ENCODE measurements around the gene USP32. TPM values are rescaled to one million over a fixed set of nuclear protein-coding genes. Genes with fewer than 3 reads are reported as not detected.
A peak's percentile ranks its signal among the peaks of the same experiment; 100 is the strongest.

USP32 gene
- polyA plus RNA-seq, 1 donor: 23.8 TPM

- no peak for DNase-seq
Observed at GRCh38 chr17:60153606-60154390, 238.1 kb downstream of the USP32 start.

- no peak for DNase-seq
Observed at GRCh38 chr17:60151355-60151754, 240.6 kb downstream of the USP32 start.

GRCh38 chr17:60149691-60150582 is 242.0 kb downstream of the USP32 start, which contains the start of gene CA4:
CA4 (plus strand) TSS chr17:60149973; CDS start chr17:60150035, 62 bp downstream.
- no peak for DNase-seq

- no peak for DNase-seq
Observed at GRCh38 chr17:60148373-60148772, 243.6 kb downstream of the USP32 start.

- no peak for DNase-seq
Observed at GRCh38 chr17:60147553-60148223, 244.2 kb downstream of the USP32 start.

- no peak for DNase-seq
Observed at GRCh38 chr17:60146206-60146605, 245.7 kb downstream of the USP32 start.

GRCh38 chr17:60145006-60145935 is 246.7 kb downstream of the USP32 start:
- DNase-seq: no peak

- DNase-seq: peak; percentile 73
Observed at GRCh38 chr17:60142872-60143499, 248.9 kb downstream of the USP32 start.

GRCh38 chr17:60141111-60142018 is 250.6 kb downstream of the USP32 start:
- no peak for DNase-seq

- peak; percentile 77 for DNase-seq
Observed at GRCh38 chr17:60139438-60140285, 252.3 kb downstream of the USP32 start.

- no peak for DNase-seq
Observed at GRCh38 chr17:60138769-60139437, 253.0 kb downstream of the USP32 start.

GRCh38 chr17:60137731-60138130 is 254.2 kb downstream of the USP32 start:
- no peak for DNase-seq

- DNase-seq: no peak
Observed at GRCh38 chr17:60135951-60136666, 255.8 kb downstream of the USP32 start.

GRCh38 chr17:60135151-60135950 is 256.6 kb downstream of the USP32 start:
- DNase-seq: peak; percentile 83

- no peak for DNase-seq
Observed at GRCh38 chr17:60134396-60135150, 257.4 kb downstream of the USP32 start.

GRCh38 chr17:60130466-60130865 is 261.5 kb downstream of the USP32 start:
- no peak for DNase-seq
